ENCODE measurements around the gene PRSS22. TPM values are rescaled to one million over a fixed set of nuclear protein-coding genes. Genes with fewer than 3 reads are reported as not detected.

Gene PRSS22
- total and polyA plus RNA-seq, 2 donors from 2014 or later, result 11.0 to 30.8 TPM

DNA sequence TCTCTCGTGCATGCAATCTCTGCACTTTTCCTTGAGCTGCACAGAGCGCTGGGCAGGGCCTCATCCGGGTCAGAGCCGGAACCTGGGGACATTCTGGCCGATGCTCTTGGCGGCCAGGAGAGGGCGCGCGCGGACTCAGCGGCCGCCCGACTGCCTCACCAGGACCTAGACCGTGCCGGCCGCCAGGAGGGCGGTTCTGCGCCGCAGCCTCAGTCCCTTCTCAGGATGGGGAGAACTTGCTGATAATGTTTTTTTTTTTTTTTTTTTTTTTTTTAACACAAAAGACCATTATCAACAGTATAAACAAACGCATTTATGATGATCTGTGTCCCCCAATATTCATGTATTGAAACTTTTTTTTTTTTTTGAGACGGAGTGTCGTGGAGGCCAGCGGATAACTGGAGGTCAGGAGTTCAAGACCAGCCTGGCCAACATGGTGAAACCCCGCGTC, 17.0 kb upstream of the PRSS22 start:
- peak; percentile 76 for FAIRE-seq
- H3K4me1 ChIP-seq (ENCODE audit: control insufficient read depth in 2 of 3, insufficient read depth in 2 of 3, low read depth in 1 of 3, low read length in 3 of 3), result no peaks in the 10 kb centered on the region
- TF ChIP-seq, protein P1, sequence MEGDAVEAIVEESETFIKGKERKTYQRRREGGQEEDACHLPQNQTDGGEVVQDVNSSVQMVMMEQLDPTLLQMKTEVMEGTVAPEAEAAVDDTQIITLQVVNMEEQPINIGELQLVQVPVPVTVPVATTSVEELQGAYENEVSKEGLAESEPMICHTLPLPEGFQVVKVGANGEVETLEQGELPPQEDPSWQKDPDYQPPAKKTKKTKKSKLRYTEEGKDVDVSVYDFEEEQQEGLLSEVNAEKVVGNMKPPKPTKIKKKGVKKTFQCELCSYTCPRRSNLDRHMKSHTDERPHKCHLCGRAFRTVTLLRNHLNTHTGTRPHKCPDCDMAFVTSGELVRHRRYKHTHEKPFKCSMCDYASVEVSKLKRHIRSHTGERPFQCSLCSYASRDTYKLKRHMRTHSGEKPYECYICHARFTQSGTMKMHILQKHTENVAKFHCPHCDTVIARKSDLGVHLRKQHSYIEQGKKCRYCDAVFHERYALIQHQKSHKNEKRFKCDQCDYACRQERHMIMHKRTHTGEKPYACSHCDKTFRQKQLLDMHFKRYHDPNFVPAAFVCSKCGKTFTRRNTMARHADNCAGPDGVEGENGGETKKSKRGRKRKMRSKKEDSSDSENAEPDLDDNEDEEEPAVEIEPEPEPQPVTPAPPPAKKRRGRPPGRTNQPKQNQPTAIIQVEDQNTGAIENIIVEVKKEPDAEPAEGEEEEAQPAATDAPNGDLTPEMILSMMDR (IDR thresholded peaks at IDR 0.05; ENCODE audit: borderline replicate concordance, extremely low read depth, insufficient read depth), result peak; percentile 91
- no peaks in the 10 kb centered on the region for H3K9me3 ChIP-seq (ENCODE audit: control insufficient read depth in 2 of 3, insufficient read depth in 1 of 3, low read length in 3 of 3)
- peak; percentile 70 to 92 (median 84) for DNase-seq
- H3K9ac ChIP-seq (ENCODE audit: low read length in 3 of 3), result peak overlapping the region in 1 of 3 donors; percentile 34
- H3K36me3 ChIP-seq (ENCODE audit: control insufficient read depth in 2 of 3, insufficient read depth in 3 of 3, low read length in 3 of 3), result no peaks in the 10 kb centered on the region
- no peak overlapping the region for H3K4me3 ChIP-seq (ENCODE audit: low read length in 3 of 3)
- H3K27ac ChIP-seq (ENCODE audit: low read depth in 2 of 2, low read length in 2 of 2), result no peak overlapping the region
- no peaks in the 10 kb centered on the region for H3K27me3 ChIP-seq (ENCODE audit: control insufficient read depth, insufficient read depth, low read length)
- intact Hi-C loops (cut with DNase I), result no loop called here

DNA sequence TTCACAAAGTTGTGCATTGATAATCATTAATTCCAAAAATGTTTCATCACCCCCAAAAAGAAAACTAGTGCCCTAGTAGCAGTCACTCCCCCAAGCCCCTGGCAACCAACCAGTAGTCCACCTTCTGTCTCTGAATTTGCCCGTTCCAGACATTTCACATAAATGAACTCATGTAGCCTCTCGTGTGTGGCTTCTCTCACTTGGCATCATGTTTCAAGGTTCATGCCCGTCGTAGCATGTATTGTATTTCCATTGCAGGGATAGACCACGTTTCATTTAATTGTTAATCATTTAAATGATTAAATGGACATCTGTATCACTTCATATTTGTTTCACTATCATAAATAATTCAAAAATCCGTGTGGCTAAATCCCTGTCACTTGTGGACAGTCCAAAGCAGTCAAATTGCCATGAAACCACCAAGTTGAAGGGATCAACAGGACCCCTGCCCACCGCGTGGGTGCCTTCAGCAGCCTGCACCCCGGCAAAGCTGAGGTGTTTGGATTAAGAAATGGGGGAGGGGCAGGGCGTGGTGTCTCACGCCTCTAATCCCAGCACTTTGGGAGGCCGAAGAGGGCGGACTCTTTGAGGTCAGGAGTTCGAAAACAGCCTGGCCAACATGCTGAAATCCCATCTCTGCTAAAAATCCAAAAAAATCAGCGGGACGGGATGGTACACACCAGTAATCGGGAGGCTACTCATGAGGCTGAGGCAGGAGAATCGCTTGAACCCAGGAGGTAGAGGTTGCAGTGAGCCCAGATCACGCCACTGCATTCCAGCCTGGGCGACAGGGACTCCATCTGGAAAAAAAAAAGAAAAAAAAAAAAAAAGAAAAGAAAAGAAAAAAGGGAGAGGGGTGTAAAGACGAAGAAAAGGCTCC, 16.3 kb upstream of the PRSS22 start:
- H3K27me3 ChIP-seq (ENCODE audit: control insufficient read depth, insufficient read depth, low read length), result no peaks in the 10 kb centered on the region
- H3K9ac ChIP-seq (ENCODE audit: low read length in 3 of 3), result peak overlapping the region in 1 of 3 donors; percentile 34
- no peaks in the 10 kb centered on the region for H3K4me1 ChIP-seq (ENCODE audit: control insufficient read depth in 2 of 3, insufficient read depth in 2 of 3, low read depth in 1 of 3, low read length in 3 of 3)
- no peak overlapping the region for H3K27ac ChIP-seq (ENCODE audit: low read depth in 2 of 2, low read length in 2 of 2)
- TF ChIP-seq, protein P1 (IDR thresholded peaks at IDR 0.05; ENCODE audit: borderline replicate concordance, extremely low read depth, insufficient read depth), result no peak
- no peaks in the 10 kb centered on the region for H3K9me3 ChIP-seq (ENCODE audit: control insufficient read depth in 2 of 3, insufficient read depth in 1 of 3, low read length in 3 of 3)
- peak in 4 of 5 donors; percentile 27 to 66 (median 56) for DNase-seq
- no peak for FAIRE-seq
- intact Hi-C loops (cut with DNase I), result no loop called here
- H3K4me3 ChIP-seq (ENCODE audit: low read length in 3 of 3), result no peak overlapping the region
- no peaks in the 10 kb centered on the region for H3K36me3 ChIP-seq (ENCODE audit: control insufficient read depth in 2 of 3, insufficient read depth in 3 of 3, low read length in 3 of 3)

DNA sequence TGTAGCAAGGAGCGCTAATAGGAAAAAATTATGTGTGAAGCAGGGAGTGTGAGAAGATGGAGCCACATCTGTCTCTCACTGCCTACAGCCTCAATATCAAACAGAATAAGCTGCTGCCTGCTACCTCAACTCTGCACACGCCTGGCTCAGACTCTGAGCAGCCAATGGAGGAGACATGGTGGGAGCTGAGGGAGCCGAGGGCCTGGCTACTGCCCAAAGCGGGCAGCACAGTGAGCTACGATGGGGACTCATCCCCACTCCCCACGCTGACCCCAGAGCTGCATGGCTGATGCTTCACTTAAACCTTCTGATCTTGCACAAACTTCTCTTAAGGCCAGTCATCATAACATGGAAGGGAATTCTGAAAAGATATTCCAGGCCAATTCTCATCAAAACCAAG, 14.0 kb upstream of the PRSS22 start:
- intact Hi-C loops (cut with DNase I), result no loop called here
- no peak for FAIRE-seq
- TF ChIP-seq, protein P1 (IDR thresholded peaks at IDR 0.05; ENCODE audit: borderline replicate concordance, extremely low read depth, insufficient read depth), result no peak

More for the DNA sequence above, 14.0 kb upstream of the PRSS22 start:
- Histone ChIP-seq H3K4me1 (ENCODE audit: control insufficient read depth in 2 of 3, insufficient read depth in 2 of 3, low read depth in 1 of 3, low read length in 3 of 3) (peaks cover 0 to 3% (median 0%) of the 10 kb centered on the region in 3 donors), H3K36me3 (ENCODE audit: control insufficient read depth in 2 of 3, insufficient read depth in 3 of 3, low read length in 3 of 3) (no peaks in the 10 kb centered on the region), H3K4me3 (ENCODE audit: low read length in 3 of 3) (no peak overlapping the region), H3K27me3 (ENCODE audit: control insufficient read depth, insufficient read depth, low read length) (no peaks in the 10 kb centered on the region), H3K27ac (ENCODE audit: low read depth in 2 of 2, low read length in 2 of 2) (no peak overlapping the region), H3K9me3 (ENCODE audit: control insufficient read depth in 2 of 3, insufficient read depth in 1 of 3, low read length in 3 of 3) (no peaks in the 10 kb centered on the region), H3K9ac (ENCODE audit: low read length in 3 of 3) (no peak overlapping the region)
- DNase-seq, result no peak

All from kidney (tissue), 14 donors.